Mesenchymal stem cell (in vitro differentiated cells and primary cell): ENCODE data around the gene GIMAP8.
"Not testable (repeated sequence)": the region's sequence is repeated elsewhere in the genome, so short reads cannot be mapped to it uniquely, and the experiment has no call there.

Source experiments
- DNase-seq: peaks from one replicate; pipeline ENCODE4 v3.0.0-alpha.2; 2013
- H2AFZ ChIP-seq: one replicate; pipeline ENCODE4 v1.6.1; 2013; ENCODE audit warnings: low read depth, mild to moderate bottlenecking, control low read depth, inconsistent platforms, low read length, moderate library complexity
- H2AK5ac ChIP-seq: 2 replicates; pipeline ENCODE4 v1.6.1; 2013; ENCODE audit warnings: low read length, moderate library complexity, mild to moderate bottlenecking, inconsistent platforms; ENCODE audit not compliant: severe bottlenecking
- H2BK120ac ChIP-seq: one replicate; pipeline ENCODE4 v1.6.1; 2013; ENCODE audit warnings: low read depth, mild to moderate bottlenecking, inconsistent platforms, low read length, moderate library complexity
- H2BK12ac ChIP-seq, 2 experiments: one replicate each; pipeline ENCODE4 v1.6.1; 2013; ENCODE audit warnings: inconsistent platforms in 2 of 2, low read length in 2 of 2, mild to moderate bottlenecking in 2 of 2, moderate library complexity in 2 of 2, control low read depth in 1 of 2
- H2BK15ac ChIP-seq: one replicate; pipeline ENCODE4 v1.6.1; 2013; ENCODE audit warnings: mild to moderate bottlenecking, low read depth, inconsistent platforms; ENCODE audit not compliant: poor library complexity, severe bottlenecking
- H2BK5ac ChIP-seq: 2 replicates; pipeline ENCODE4 v1.6.1; 2013; ENCODE audit warnings: low read depth, mild to moderate bottlenecking, low read length, control low read depth, inconsistent platforms; ENCODE audit not compliant: poor library complexity, severe bottlenecking
- H3K14ac ChIP-seq, 2 experiments: one replicate each; pipeline ENCODE4 v1.6.1; 2013; ENCODE audit warnings: inconsistent platforms in 2 of 2, low read length in 2 of 2, control low read depth in 1 of 2, mild to moderate bottlenecking in 1 of 2, moderate library complexity in 1 of 2
- H3K18ac ChIP-seq, 2 experiments: one replicate each; pipeline ENCODE4 v1.6.1; 2013; ENCODE audit warnings: inconsistent platforms in 2 of 2, low read length in 2 of 2, control low read depth in 1 of 2, low read depth in 1 of 2, mild to moderate bottlenecking in 1 of 2
- H3K23ac ChIP-seq, 2 experiments: one replicate each; pipeline ENCODE4 v1.6.1; 2013; ENCODE audit warnings: inconsistent platforms in 2 of 2, low read length in 2 of 2, mild to moderate bottlenecking in 2 of 2, moderate library complexity in 2 of 2, control low read depth in 1 of 2
- H3K27ac ChIP-seq: 2 replicates; pipeline ENCODE4 v1.5.1; 2013; ENCODE audit warnings: mild to moderate bottlenecking, moderate library complexity, low read length, control low read depth, inconsistent platforms; ENCODE audit not compliant: poor library complexity, severe bottlenecking
- H3K27me3 ChIP-seq, 2 experiments: 2 replicates each; pipeline versions ENCODE4 v1.6.1 to v1.7.0; 2013; ENCODE audit warnings: low read length in 2 of 2, mild to moderate bottlenecking in 2 of 2, moderate library complexity in 2 of 2, control low read depth in 1 of 2, inconsistent platforms in 1 of 2; ENCODE audit not compliant: control insufficient read depth in 1 of 2, insufficient read depth in 1 of 2
- H3K36me3 ChIP-seq, 2 experiments: 2 replicates each; pipeline versions ENCODE4 v1.6.1 to v1.7.0; 2013; ENCODE audit warnings: low read length in 2 of 2, control low read depth in 1 of 2, inconsistent platforms in 1 of 2, low read depth in 1 of 2, mild to moderate bottlenecking in 1 of 2; ENCODE audit not compliant: insufficient read depth in 2 of 2, control insufficient read depth in 1 of 2
- H3K4ac ChIP-seq, 2 experiments: one replicate each; pipeline ENCODE4 v1.6.1; 2013; ENCODE audit warnings: inconsistent platforms in 2 of 2, low read length in 2 of 2, mild to moderate bottlenecking in 2 of 2, moderate library complexity in 2 of 2, control low read depth in 1 of 2, low read depth in 1 of 2
- H3K4me1 ChIP-seq: 2 replicates; pipeline ENCODE4 v1.6.1; 2013; ENCODE audit warnings: low read depth, low read length, control low read depth; ENCODE audit not compliant: control insufficient read depth, insufficient read depth
- H3K4me2 ChIP-seq: 2 replicates; pipeline ENCODE4 v1.6.1; 2013; ENCODE audit warnings: low read length, mild to moderate bottlenecking, inconsistent platforms; ENCODE audit not compliant: poor library complexity, severe bottlenecking
- H3K4me3 ChIP-seq, 2 experiments: 2 replicates each; pipeline versions ENCODE4 v1.5.1 to v1.7.0; 2013; ENCODE audit warnings: low read length in 2 of 2, mild to moderate bottlenecking in 2 of 2, control low read depth in 1 of 2, low read depth in 1 of 2; ENCODE audit not compliant: insufficient read depth in 1 of 2
- H3K79me1 ChIP-seq: replicated peaks from 2 replicates; pipeline ENCODE4 v1.6.1; 2013; ENCODE audit warnings: mild to moderate bottlenecking, control low read depth, low read length, inconsistent platforms; ENCODE audit not compliant: poor library complexity, severe bottlenecking
- H3K9ac ChIP-seq: 2 replicates; pipeline ENCODE4 v1.7.0; 2013; ENCODE audit warnings: mild to moderate bottlenecking, low read length, moderate library complexity
- H3K9me3 ChIP-seq: 2 replicates; pipeline ENCODE4 v1.7.0; 2013; ENCODE audit warnings: mild to moderate bottlenecking, low read length; ENCODE audit not compliant: control insufficient read depth
- H4K8ac ChIP-seq: one replicate; pipeline ENCODE4 v1.6.1; 2013; ENCODE audit warnings: inconsistent platforms, mild to moderate bottlenecking, low read length, moderate library complexity
- H4K91ac ChIP-seq: one replicate; pipeline ENCODE4 v1.6.1; 2013; ENCODE audit warnings: mild to moderate bottlenecking, low read length, inconsistent platforms
- WGBS: methylation state at CpG from one replicate; pipeline ENCODE4 v1.1.7; 2013; ENCODE audit warnings: mixed read lengths; 5-methylcytosine and 5-hydroxymethylcytosine counted together

The GIMAP8 gene

GRCh38 chr7:150487625-150488024, 37.2 kb downstream of the GIMAP8 start:
- no peak overlapping the region for H3K18ac ChIP-seq
- no peak overlapping the region for H2BK5ac ChIP-seq
- no peaks in the 10 kb centered on the region for H3K27me3 ChIP-seq
- no peaks in the 10 kb centered on the region for H3K9me3 ChIP-seq
- 83% methylated on average over 1 of the region's 2 CpGs for WGBS
- no peak overlapping the region for H2BK12ac ChIP-seq
- no peak overlapping the region for H2BK15ac ChIP-seq
- H3K23ac ChIP-seq, result no peak overlapping the region
- no peak overlapping the region for H3K27ac ChIP-seq
- no peak overlapping the region for H3K4ac ChIP-seq
- H4K91ac ChIP-seq, result no peak overlapping the region
- no peak overlapping the region for H4K8ac ChIP-seq
- no peak overlapping the region for H3K4me2 ChIP-seq
- DNase-seq, result no peak
- H3K36me3 ChIP-seq, result no peaks in the 10 kb centered on the region
- no peaks in the 10 kb centered on the region for H3K4me1 ChIP-seq
- H3K14ac ChIP-seq, result no peak overlapping the region
- no peak overlapping the region for H2AFZ ChIP-seq
- H3K4me3 ChIP-seq, result no peak overlapping the region
- H3K79me1 ChIP-seq, result no peaks in the 10 kb centered on the region
- H3K9ac ChIP-seq, result no peak overlapping the region
- no peak overlapping the region for H2AK5ac ChIP-seq
- no peak overlapping the region for H2BK120ac ChIP-seq

GRCh38 chr7:150489782-150490181, 39.4 kb downstream of the GIMAP8 start:
- H3K4me3 ChIP-seq, result no peak overlapping the region
- H3K9ac ChIP-seq, result no peak overlapping the region
- H2AFZ ChIP-seq, result no peak overlapping the region
- no peak overlapping the region for H2BK120ac ChIP-seq
- WGBS, result no CpG with 5 or more reads among the region's 1 CpG
- no peak overlapping the region for H3K27ac ChIP-seq
- no peak overlapping the region for H3K14ac ChIP-seq
- H2BK5ac ChIP-seq, result no peak overlapping the region
- H3K9me3 ChIP-seq, result no peaks in the 10 kb centered on the region
- H3K36me3 ChIP-seq, result no peaks in the 10 kb centered on the region
- no peak overlapping the region for H2BK12ac ChIP-seq
- no peak overlapping the region for H4K91ac ChIP-seq
- no peak overlapping the region for H3K4ac ChIP-seq
- DNase-seq, result no peak
- no peaks in the 10 kb centered on the region for H3K27me3 ChIP-seq
- no peak overlapping the region for H2BK15ac ChIP-seq
- H3K23ac ChIP-seq, result no peak overlapping the region
- no peak overlapping the region for H2AK5ac ChIP-seq
- H3K4me1 ChIP-seq, result no peaks in the 10 kb centered on the region
- H3K4me2 ChIP-seq, result no peak overlapping the region
- H3K18ac ChIP-seq, result no peak overlapping the region
- no peak overlapping the region for H4K8ac ChIP-seq
- H3K79me1 ChIP-seq, result no peaks in the 10 kb centered on the region

- H3K18ac ChIP-seq, H3K9me3 ChIP-seq, H3K27me3 ChIP-seq, H2BK5ac ChIP-seq, H2BK15ac ChIP-seq, DNase-seq, H3K9ac ChIP-seq, H3K36me3 ChIP-seq, H3K14ac ChIP-seq, H3K27ac ChIP-seq, H2AK5ac ChIP-seq, H3K23ac ChIP-seq, H2BK12ac ChIP-seq, H3K4me2 ChIP-seq, H2BK120ac ChIP-seq, H3K4ac ChIP-seq, H2AFZ ChIP-seq, H4K8ac ChIP-seq, H3K79me1 ChIP-seq, H4K91ac ChIP-seq, H3K4me1 ChIP-seq, H3K4me3 ChIP-seq: not testable (repeated sequence)
- no CpG with 5 or more reads among the region's 3 CpGs for WGBS
Measured at GRCh38 chr7:150493442-150493841, 43.0 kb downstream of the GIMAP8 start.

- Histone ChIP-seq H3K4ac (no peak overlapping the region), H4K8ac (no peak overlapping the region), H2AK5ac (no peak overlapping the region), H2BK120ac (no peak overlapping the region), H3K36me3 (no peaks in the 10 kb centered on the region), H3K79me1 (no peaks in the 10 kb centered on the region), H2BK5ac (no peak overlapping the region), H3K4me1 (no peaks in the 10 kb centered on the region), H3K4me3 (no peak overlapping the region), H2BK15ac (no peak overlapping the region), H3K18ac (no peak overlapping the region), H3K23ac (no peak overlapping the region), H3K9ac (no peak overlapping the region), H3K27me3 (no peaks in the 10 kb centered on the region), H3K9me3 (no peaks in the 10 kb centered on the region), H3K27ac (no peak overlapping the region), H3K14ac (no peak overlapping the region), H4K91ac (no peak overlapping the region), H2AFZ (no peak overlapping the region), H3K4me2 (no peak overlapping the region), H2BK12ac (no peak overlapping the region)
- no peak for DNase-seq
Measured at GRCh38 chr7:150502519-150502918, 52.1 kb downstream of the GIMAP8 start.
